ENCODE results near the gene HTR6. TPM values are rescaled to one million over a fixed set of nuclear protein-coding genes. Genes with fewer than 3 reads are reported as not detected.

HTR6 gene
- polyA plus RNA-seq, 1 donor (not counting 4 experiments of a cell fraction or from before 2014, with no cell fraction given) = not detected

GRCh38 chr1:19644395-19644680 is 20.3 kb upstream of the HTR6 start:
- Histone ChIP-seq H3K27me3 (ENCODE audit: control insufficient read depth, extremely low read depth, insufficient read depth, low read length) (no peaks in the 10 kb centered on the region), H4K20me1 (ENCODE audit: control insufficient read depth, extremely low read depth, insufficient read depth, low read length) (no peaks in the 10 kb centered on the region), H3K36me3 (ENCODE audit: control insufficient read depth in 2 of 2, extremely low read depth in 1 of 2, insufficient read depth in 2 of 2, low read length in 2 of 2) (no peaks in the 10 kb centered on the region), H3K27ac (ENCODE audit: control insufficient read depth, insufficient read depth, low read length) (peak overlapping the region; percentile 51), H3K9me3 (ENCODE audit: control insufficient read depth, low read depth, low read length) (no peaks in the 10 kb centered on the region), H3K4me3 (ENCODE audit: control insufficient read depth in 2 of 3, extremely low read depth in 1 of 3, insufficient read depth in 2 of 3, low read depth in 1 of 3, low read length in 3 of 3) (peak overlapping the region; percentile 71 to 79 (median 75)), H3K4me1 (ENCODE audit: control insufficient read depth, extremely low read depth, insufficient read depth, low read length) (peaks cover 62% of the 10 kb centered on the region), H3K79me2 (ENCODE audit: control insufficient read depth, insufficient read depth, low read length) (peaks cover 46% of the 10 kb centered on the region), H3K4me2 (ENCODE audit: control insufficient read depth, extremely low read depth, insufficient read depth, low read depth, low read length) (peak overlapping the region; percentile 85), H3K9me1 (ENCODE audit: control insufficient read depth, extremely low read depth, insufficient read depth, low read length) (peaks cover 4% of the 10 kb centered on the region), H2AFZ (ENCODE audit: control insufficient read depth, low read length) (peak overlapping the region; percentile 27), H3K9ac (ENCODE audit: control insufficient read depth, extremely low read depth, insufficient read depth, low read length) (peak overlapping the region; percentile 78)
- TF ChIP-seq, protein P1, sequence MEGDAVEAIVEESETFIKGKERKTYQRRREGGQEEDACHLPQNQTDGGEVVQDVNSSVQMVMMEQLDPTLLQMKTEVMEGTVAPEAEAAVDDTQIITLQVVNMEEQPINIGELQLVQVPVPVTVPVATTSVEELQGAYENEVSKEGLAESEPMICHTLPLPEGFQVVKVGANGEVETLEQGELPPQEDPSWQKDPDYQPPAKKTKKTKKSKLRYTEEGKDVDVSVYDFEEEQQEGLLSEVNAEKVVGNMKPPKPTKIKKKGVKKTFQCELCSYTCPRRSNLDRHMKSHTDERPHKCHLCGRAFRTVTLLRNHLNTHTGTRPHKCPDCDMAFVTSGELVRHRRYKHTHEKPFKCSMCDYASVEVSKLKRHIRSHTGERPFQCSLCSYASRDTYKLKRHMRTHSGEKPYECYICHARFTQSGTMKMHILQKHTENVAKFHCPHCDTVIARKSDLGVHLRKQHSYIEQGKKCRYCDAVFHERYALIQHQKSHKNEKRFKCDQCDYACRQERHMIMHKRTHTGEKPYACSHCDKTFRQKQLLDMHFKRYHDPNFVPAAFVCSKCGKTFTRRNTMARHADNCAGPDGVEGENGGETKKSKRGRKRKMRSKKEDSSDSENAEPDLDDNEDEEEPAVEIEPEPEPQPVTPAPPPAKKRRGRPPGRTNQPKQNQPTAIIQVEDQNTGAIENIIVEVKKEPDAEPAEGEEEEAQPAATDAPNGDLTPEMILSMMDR (optimal IDR thresholded peaks at IDR 0.05 in 1 of 3, IDR thresholded peaks at IDR 0.05 in 1 of 3, conservative IDR thresholded peaks at IDR 0.05 in 1 of 3; ENCODE audit: extremely low read depth in 1 of 3, insufficient read depth in 2 of 3, low read length in 3 of 3) = no peak
- no peak for TF ChIP-seq EZH2 (IDR thresholded peaks at IDR 0.05; ENCODE audit: low read length)
- FAIRE-seq (no peak), DNase-seq (ENCODE audit: low read depth, low spot score) (no peak)
- dilution Hi-C loops (cut with MboI; ENCODE audit: extremely low pct_ligation_motif_present, low sequenced_read_pairs) = loop anchor here (25.0 kb wide), 1 partner anchor 207 kb away; no protein-coding TSS in a partner anchor

GRCh38 chr1:19644681-19645410 is 19.8 kb upstream of the HTR6 start:
- H3K36me3 ChIP-seq (ENCODE audit: control insufficient read depth in 2 of 2, extremely low read depth in 1 of 2, insufficient read depth in 2 of 2, low read length in 2 of 2) = no peaks in the 10 kb centered on the region
- dilution Hi-C loops (cut with MboI; ENCODE audit: extremely low pct_ligation_motif_present, low sequenced_read_pairs) = loop anchor here (25.0 kb wide), 1 partner anchor 208 kb away; no protein-coding TSS in a partner anchor
- H3K27me3 ChIP-seq (ENCODE audit: control insufficient read depth, extremely low read depth, insufficient read depth, low read length) = no peaks in the 10 kb centered on the region
- no peaks in the 10 kb centered on the region for H3K9me3 ChIP-seq (ENCODE audit: control insufficient read depth, low read depth, low read length)
- H3K9ac ChIP-seq (ENCODE audit: control insufficient read depth, extremely low read depth, insufficient read depth, low read length) = peak overlapping the region; percentile 78
- H3K9me1 ChIP-seq (ENCODE audit: control insufficient read depth, extremely low read depth, insufficient read depth, low read length) = peaks cover 4% of the 10 kb centered on the region
- DNase-seq (ENCODE audit: low read depth, low spot score) (no peak), FAIRE-seq (no peak)
- peak overlapping the region; percentile 51 for H3K27ac ChIP-seq (ENCODE audit: control insufficient read depth, insufficient read depth, low read length)
- peaks cover 49% of the 10 kb centered on the region for H3K79me2 ChIP-seq (ENCODE audit: control insufficient read depth, insufficient read depth, low read length)
- peak overlapping the region; percentile 27 for H2AFZ ChIP-seq (ENCODE audit: control insufficient read depth, low read length)
- TF ChIP-seq, protein P1 (optimal IDR thresholded peaks at IDR 0.05 in 1 of 3, IDR thresholded peaks at IDR 0.05 in 1 of 3, conservative IDR thresholded peaks at IDR 0.05 in 1 of 3; ENCODE audit: extremely low read depth in 1 of 3, insufficient read depth in 2 of 3, low read length in 3 of 3) = no peak
- no peak for TF ChIP-seq EZH2 (IDR thresholded peaks at IDR 0.05; ENCODE audit: low read length)
- H3K4me2 ChIP-seq (ENCODE audit: control insufficient read depth, extremely low read depth, insufficient read depth, low read depth, low read length) = peak overlapping the region; percentile 85
- H3K4me1 ChIP-seq (ENCODE audit: control insufficient read depth, extremely low read depth, insufficient read depth, low read length) = peaks cover 59% of the 10 kb centered on the region
- H4K20me1 ChIP-seq (ENCODE audit: control insufficient read depth, extremely low read depth, insufficient read depth, low read length) = no peaks in the 10 kb centered on the region
- peak overlapping the region; percentile 71 to 79 (median 75) for H3K4me3 ChIP-seq (ENCODE audit: control insufficient read depth in 2 of 3, extremely low read depth in 1 of 3, insufficient read depth in 2 of 3, low read depth in 1 of 3, low read length in 3 of 3)

Measured in keratinocyte (primary cell).